Measurements from ENCODE around the gene SPG7.

DNA sequence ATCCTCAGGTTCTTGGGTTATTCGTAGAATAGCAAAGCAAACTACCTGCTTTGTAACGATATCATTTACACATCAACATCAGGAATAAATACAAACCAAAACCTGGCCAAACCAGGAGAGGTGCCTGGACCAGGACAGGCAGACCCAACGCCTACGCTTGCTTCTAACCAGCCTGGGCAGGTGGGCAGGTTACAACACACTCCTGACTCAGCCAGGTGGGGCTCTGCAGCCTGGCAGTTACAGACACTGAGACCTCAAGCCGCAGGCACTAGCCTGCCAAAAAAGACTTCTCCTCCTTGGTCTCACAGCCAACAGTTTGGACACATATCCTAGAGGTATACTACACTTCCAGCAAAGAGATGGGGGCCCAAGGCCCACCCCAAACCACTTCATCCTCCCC is 31.8 kb upstream of the SPG7 start:
- TF ChIP-seq, protein P1, sequence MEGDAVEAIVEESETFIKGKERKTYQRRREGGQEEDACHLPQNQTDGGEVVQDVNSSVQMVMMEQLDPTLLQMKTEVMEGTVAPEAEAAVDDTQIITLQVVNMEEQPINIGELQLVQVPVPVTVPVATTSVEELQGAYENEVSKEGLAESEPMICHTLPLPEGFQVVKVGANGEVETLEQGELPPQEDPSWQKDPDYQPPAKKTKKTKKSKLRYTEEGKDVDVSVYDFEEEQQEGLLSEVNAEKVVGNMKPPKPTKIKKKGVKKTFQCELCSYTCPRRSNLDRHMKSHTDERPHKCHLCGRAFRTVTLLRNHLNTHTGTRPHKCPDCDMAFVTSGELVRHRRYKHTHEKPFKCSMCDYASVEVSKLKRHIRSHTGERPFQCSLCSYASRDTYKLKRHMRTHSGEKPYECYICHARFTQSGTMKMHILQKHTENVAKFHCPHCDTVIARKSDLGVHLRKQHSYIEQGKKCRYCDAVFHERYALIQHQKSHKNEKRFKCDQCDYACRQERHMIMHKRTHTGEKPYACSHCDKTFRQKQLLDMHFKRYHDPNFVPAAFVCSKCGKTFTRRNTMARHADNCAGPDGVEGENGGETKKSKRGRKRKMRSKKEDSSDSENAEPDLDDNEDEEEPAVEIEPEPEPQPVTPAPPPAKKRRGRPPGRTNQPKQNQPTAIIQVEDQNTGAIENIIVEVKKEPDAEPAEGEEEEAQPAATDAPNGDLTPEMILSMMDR (conservative IDR thresholded peaks at IDR 0.05 in 1 of 2, IDR thresholded peaks at IDR 0.05 in 1 of 2; ENCODE audit: low read depth in 1 of 2, low read length in 2 of 2), result no peak
- no peak for TF ChIP-seq EZH2 (IDR thresholded peaks at IDR 0.05; ENCODE audit: low read length, missing control alignments)
